Endothelial cell of umbilical vein (primary cell): Measurements from ENCODE around the gene ZNF148. TPM values are rescaled to one million over a fixed set of nuclear protein-coding genes. Genes with fewer than 3 reads are reported as not detected.

Experiments used
- BruUV-seq: library from RNA; stranded (reverse); fragments of 400-500 nt; replicated peaks from 2 replicates; lab custom pipeline; 2021; lab: Mats Ljungman, UMichigan
- CTCF ChIA-PET: fragments of 300-600, 350-600 bp; sonication (Branson Sonifier 250); formaldehyde crosslinking; loops from one replicate; lab custom pipeline; 2021; ENCODE audit warnings: antibody characterized with exemption, inconsistent platforms; lab: Charles Lee
- POLR2A ChIA-PET: fragments of 300-600, 350-600 bp; sonication (Branson Sonifier 250); formaldehyde crosslinking; loops from one replicate; lab custom pipeline; 2021; ENCODE audit warnings: antibody characterized with exemption, inconsistent platforms; lab: Charles Lee
- DNase-seq: peaks from one replicate; pipeline ENCODE4 v3.0.0-alpha.2; 2011; ENCODE audit warnings: low read depth, low spot score
- FAIRE-seq: peaks from 2 replicates; lab custom pipeline; 2011; peaks lifted over from hg19 to GRCh38; lab: Jason Lieb, UNC
- H2AFZ ChIP-seq: 2 replicates; pipeline ENCODE4 v1.6.0; 2012; ENCODE audit warnings: low read depth, low read length, control low read depth, inconsistent platforms
- H3K27ac ChIP-seq: 2 replicates; pipeline ENCODE4 v1.5.1; 2011; ENCODE audit warnings: low read depth, mild to moderate bottlenecking, control low read depth, low read length, moderate library complexity; ENCODE audit not compliant: insufficient read depth
- H3K27me3 ChIP-seq, 2 experiments: 2 replicates each; pipeline versions ENCODE4 v1.6.0 to v1.6.1; 2011; ENCODE audit warnings: low read length in 2 of 2, mixed read lengths in 1 of 2; ENCODE audit not compliant: control insufficient read depth in 2 of 2, insufficient read depth in 2 of 2
- H3K36me3 ChIP-seq, 2 experiments: 2 replicates in 1 of 2; 3 replicates in 1 of 2; pipeline ENCODE4 v1.5.1; 2011; ENCODE audit warnings: low read length in 2 of 2, mild to moderate bottlenecking in 1 of 2, moderate library complexity in 1 of 2; ENCODE audit not compliant: control insufficient read depth in 2 of 2, insufficient read depth in 2 of 2; ENCODE audit errors: extremely low read depth in 1 of 2
- H3K4me1 ChIP-seq: 3 replicates; pipeline ENCODE4 v1.5.1; 2011; ENCODE audit warnings: mild to moderate bottlenecking, low read length; ENCODE audit not compliant: control insufficient read depth, insufficient read depth; ENCODE audit errors: extremely low read depth
- H3K4me2 ChIP-seq: 2 replicates; pipeline ENCODE4 v1.6.1; 2011; ENCODE audit warnings: low read length, control low read depth, mixed read lengths; ENCODE audit not compliant: insufficient read depth
- H3K4me3 ChIP-seq, 3 experiments: fragments of 200-600 bp in 1 of 3; sonication (generic), shearing (Covaris generic) in 1 of 3; replicated peaks in 1 of 3; 2 replicates each; pipeline ENCODE4 v1.5.1; 2011 to 2016; ENCODE audit warnings: control low read depth in 3 of 3, low read length in 3 of 3, mild to moderate bottlenecking in 2 of 3, inconsistent platforms in 1 of 3, low read depth in 1 of 3, moderate library complexity in 1 of 3; ENCODE audit not compliant: insufficient read depth in 1 of 3
- H3K79me2 ChIP-seq: 2 replicates; pipeline ENCODE4 v1.6.0; 2012; ENCODE audit warnings: low read length, inconsistent platforms; ENCODE audit not compliant: control insufficient read depth, insufficient read depth
- H3K9ac ChIP-seq: replicated peaks from 2 replicates; pipeline ENCODE3; 2011; ENCODE audit warnings: low read length, control low read depth; ENCODE audit not compliant: insufficient read depth; ENCODE audit errors: extremely low read depth
- H3K9me1 ChIP-seq: replicated peaks from 3 replicates; pipeline ENCODE4 v1.6.0; 2011; ENCODE audit warnings: mild to moderate bottlenecking, low read length; ENCODE audit not compliant: control insufficient read depth, insufficient read depth; ENCODE audit errors: extremely low read depth
- H3K9me3 ChIP-seq: replicated peaks from 2 replicates; pipeline ENCODE4 v1.5.1; 2012; ENCODE audit warnings: low read length, inconsistent platforms; ENCODE audit not compliant: control insufficient read depth, insufficient read depth
- H4K20me1 ChIP-seq: replicated peaks from 2 replicates; pipeline ENCODE3; 2011; ENCODE audit warnings: mild to moderate bottlenecking, low read length; ENCODE audit not compliant: control insufficient read depth, insufficient read depth; ENCODE audit errors: extremely low read depth
- GATA2 ChIP-seq: IDR thresholded peaks from 2 replicates; pipeline ENCODE4 v1.7.0; 2011; ENCODE audit warnings: low read depth, mild to moderate bottlenecking, moderate library complexity, mixed read lengths, low read length; ENCODE audit not compliant: insufficient read length, insufficient read depth
- JUN ChIP-seq: IDR thresholded peaks from 2 replicates; pipeline ENCODE4 v1.6.1; 2011; ENCODE audit warnings: borderline replicate concordance, low read depth; ENCODE audit not compliant: insufficient read length, insufficient read depth
- POLR2A ChIP-seq: IDR thresholded peaks from 2 replicates; pipeline ENCODE4 v1.6.1; 2012; ENCODE audit warnings: low read depth, mild to moderate bottlenecking, control low read depth, low read length
- POLR2AphosphoS5 ChIP-seq: IDR thresholded peaks from 2 replicates; pipeline ENCODE4 v1.6.1; 2012; ENCODE audit warnings: low read depth, mild to moderate bottlenecking, control low read depth, low read length, moderate library complexity; ENCODE audit not compliant: insufficient read depth
- dilution Hi-C: fragments of 300-500 bp; cut with MboI; formaldehyde crosslinking; loops from one replicate; pipeline ENCODE4 v1.15.0; 2019; ENCODE audit warnings: low sequenced_read_pairs; ENCODE audit not compliant: extremely low pct_ligation_motif_present
- intact Hi-C: fragments of 100-400 bp; cut with micrococcal nuclease; formaldehyde crosslinking; loops from one replicate; pipeline ENCODE4 v1.10.0; 2022
- polyA plus RNA-seq, 4 experiments: library from polyadenylated mRNA; depleted of rRNA in 3 of 4; stranded (reverse) in 3 of 4; unstranded in 1 of 4; fragments of >200 nt; gene quantifications; 2 replicates each; pipeline versions ENCODE4 v1.2.1 to v1.2.3, GENCODE V29; 2011 to 2012; ENCODE audit warnings: missing spikeins in 1 of 4
- total RNA-seq: library from RNA; stranded (reverse); gene quantifications from 2 replicates; pipeline ENCODE4 v1.2.3, GENCODE V29; 2021

Gene ZNF148
- total and polyA plus RNA-seq, 2 donors (not counting 3 experiments of a cell fraction or from before 2014, with no cell fraction given) = 8.0 to 41.3 TPM

GRCh38 chr3:125292015-125292414 lies 83.1 kb downstream of the ZNF148 start:
- no peak overlapping the region for H3K9ac ChIP-seq
- intact Hi-C loops = no loop called here
- BruUV-seq = no TSS peak
- ChIA-PET POLR2A (no interaction called here), CTCF (interaction anchor here (1.1 kb wide), 1 partner anchor 26 kb away, joined by 3 read pairs; no protein-coding TSS in a partner anchor)
- DNase-seq (no peak), FAIRE-seq (no peak)
- peaks cover 21% of the 10 kb centered on the region for H3K79me2 ChIP-seq
- H3K4me1 ChIP-seq = no peaks in the 10 kb centered on the region
- dilution Hi-C loops = no loop called here
- H3K9me3 ChIP-seq = no peaks in the 10 kb centered on the region
- H2AFZ ChIP-seq = no peak overlapping the region
- peaks cover 3% of the 10 kb centered on the region for H4K20me1 ChIP-seq
- no peak overlapping the region for H3K4me2 ChIP-seq
- no peaks in the 10 kb centered on the region for H3K9me1 ChIP-seq
- H3K4me3 ChIP-seq = no peak overlapping the region
- peaks cover 3 to 5% of the 10 kb centered on the region in 2 experiments for H3K36me3 ChIP-seq
- no peak overlapping the region for H3K27ac ChIP-seq
- TF ChIP-seq JUN (no peak), POLR2A (no peak), POLR2AphosphoS5 (no peak), GATA2 (no peak)
- no peaks in the 10 kb centered on the region for H3K27me3 ChIP-seq

GRCh38 chr3:125289429-125289981 lies 85.6 kb downstream of the ZNF148 start:
- peaks cover 17% of the 10 kb centered on the region for H3K79me2 ChIP-seq
- TF ChIP-seq POLR2A = no peak
- intact Hi-C loops (no loop called here), dilution Hi-C loops (no loop called here)
- H3K9me1 ChIP-seq = no peaks in the 10 kb centered on the region
- no peak overlapping the region for H3K27ac ChIP-seq
- POLR2A ChIA-PET = no interaction called here
- no peaks in the 10 kb centered on the region for H3K9me3 ChIP-seq
- H2AFZ ChIP-seq = no peak overlapping the region
- H3K36me3 ChIP-seq = peaks cover 3 to 5% of the 10 kb centered on the region in 2 experiments
- H3K4me2 ChIP-seq = no peak overlapping the region
- H3K9ac ChIP-seq = no peak overlapping the region
- H4K20me1 ChIP-seq = peaks cover 6% of the 10 kb centered on the region
- H3K27me3 ChIP-seq = no peaks in the 10 kb centered on the region
- H3K4me3 ChIP-seq = no peak overlapping the region
- DNase-seq = no peak
- BruUV-seq = no TSS peak
- CTCF ChIA-PET = no interaction called here
- no peak for FAIRE-seq
- H3K4me1 ChIP-seq = no peaks in the 10 kb centered on the region
